Measurements from ENCODE around the gene CLIP1.

CLIP1 gene

GRCh38 chr12:122460641-122461040 lies 38.2 kb upstream of the CLIP1 start:
- in situ Hi-C loops (cut with HindIII; ENCODE audit: low pct_ligation_motif_present, low sequenced_read_pairs) = no loop called here
- Histone ChIP-seq H3K27me3 (replicated peaks) (no peaks in the 10 kb centered on the region), H3K4me3 (ENCODE audit: low read depth, low read length) (no peak overlapping the region), H3K36me3 (replicated peaks) (no peaks in the 10 kb centered on the region), H3K27ac (no peak overlapping the region)
- no peak for DNase-seq
- no peak for TF ChIP-seq CTCF (IDR thresholded peaks at IDR 0.05; ENCODE audit: low read depth, low read length, missing control alignments)

DNA sequence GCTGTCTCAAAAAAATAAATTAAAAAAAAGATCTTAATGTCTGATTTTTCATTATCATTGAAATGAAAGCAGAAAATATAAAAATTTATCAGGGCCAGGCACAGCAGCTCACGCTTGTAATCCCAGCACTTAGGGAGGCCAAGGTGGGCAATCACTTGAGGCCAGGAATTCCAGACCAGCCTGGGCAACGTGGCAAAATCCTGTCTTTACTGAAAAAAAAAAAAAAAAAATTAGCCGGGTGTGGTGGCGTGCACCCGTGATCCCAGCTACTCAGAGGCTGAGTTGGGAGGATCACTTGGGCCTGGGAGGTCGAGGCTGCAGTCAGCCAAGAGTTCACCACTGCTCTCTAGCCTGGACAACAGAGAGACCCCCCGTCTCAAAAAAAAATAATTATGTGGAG lies 37.6 kb upstream of the CLIP1 start:
- in situ Hi-C loops (cut with HindIII; ENCODE audit: low pct_ligation_motif_present, low sequenced_read_pairs) = no loop called here
- Histone ChIP-seq H3K4me3 (ENCODE audit: low read depth, low read length) (no peak overlapping the region), H3K27ac (no peak overlapping the region), H3K36me3 (replicated peaks) (no peaks in the 10 kb centered on the region), H3K27me3 (replicated peaks) (no peaks in the 10 kb centered on the region)
- TF ChIP-seq CTCF (IDR thresholded peaks at IDR 0.05; ENCODE audit: low read depth, low read length, missing control alignments) = no peak
- no peak for DNase-seq

DNA sequence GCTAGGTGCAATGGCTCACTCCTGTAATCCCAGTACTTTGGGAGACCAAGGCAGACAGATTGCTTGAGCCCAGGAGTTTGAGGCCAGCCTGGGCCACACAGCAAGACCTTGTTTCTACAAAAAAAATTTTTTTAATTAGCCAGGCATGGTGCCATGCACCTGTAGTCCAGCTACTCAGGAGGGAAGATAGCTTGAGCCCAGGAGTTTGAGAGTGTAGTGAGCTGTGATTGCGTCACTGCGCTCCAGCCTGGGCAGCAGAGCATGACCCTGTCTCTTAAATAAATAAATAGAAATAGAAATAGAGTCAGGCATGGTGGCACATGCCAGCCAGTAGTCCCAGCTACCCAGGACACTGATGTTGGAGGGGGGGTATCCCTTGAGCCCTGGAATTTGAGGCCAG lies 36.7 kb upstream of the CLIP1 start:
- H3K36me3 ChIP-seq (replicated peaks) = no peaks in the 10 kb centered on the region
- no peak for TF ChIP-seq CTCF (IDR thresholded peaks at IDR 0.05; ENCODE audit: low read depth, low read length, missing control alignments)
- no peak for DNase-seq
- H3K27ac ChIP-seq = no peak overlapping the region
- in situ Hi-C loops (cut with HindIII; ENCODE audit: low pct_ligation_motif_present, low sequenced_read_pairs) = no loop called here
- H3K4me3 ChIP-seq (ENCODE audit: low read depth, low read length) = no peak overlapping the region
- no peaks in the 10 kb centered on the region for H3K27me3 ChIP-seq (replicated peaks)

DNA sequence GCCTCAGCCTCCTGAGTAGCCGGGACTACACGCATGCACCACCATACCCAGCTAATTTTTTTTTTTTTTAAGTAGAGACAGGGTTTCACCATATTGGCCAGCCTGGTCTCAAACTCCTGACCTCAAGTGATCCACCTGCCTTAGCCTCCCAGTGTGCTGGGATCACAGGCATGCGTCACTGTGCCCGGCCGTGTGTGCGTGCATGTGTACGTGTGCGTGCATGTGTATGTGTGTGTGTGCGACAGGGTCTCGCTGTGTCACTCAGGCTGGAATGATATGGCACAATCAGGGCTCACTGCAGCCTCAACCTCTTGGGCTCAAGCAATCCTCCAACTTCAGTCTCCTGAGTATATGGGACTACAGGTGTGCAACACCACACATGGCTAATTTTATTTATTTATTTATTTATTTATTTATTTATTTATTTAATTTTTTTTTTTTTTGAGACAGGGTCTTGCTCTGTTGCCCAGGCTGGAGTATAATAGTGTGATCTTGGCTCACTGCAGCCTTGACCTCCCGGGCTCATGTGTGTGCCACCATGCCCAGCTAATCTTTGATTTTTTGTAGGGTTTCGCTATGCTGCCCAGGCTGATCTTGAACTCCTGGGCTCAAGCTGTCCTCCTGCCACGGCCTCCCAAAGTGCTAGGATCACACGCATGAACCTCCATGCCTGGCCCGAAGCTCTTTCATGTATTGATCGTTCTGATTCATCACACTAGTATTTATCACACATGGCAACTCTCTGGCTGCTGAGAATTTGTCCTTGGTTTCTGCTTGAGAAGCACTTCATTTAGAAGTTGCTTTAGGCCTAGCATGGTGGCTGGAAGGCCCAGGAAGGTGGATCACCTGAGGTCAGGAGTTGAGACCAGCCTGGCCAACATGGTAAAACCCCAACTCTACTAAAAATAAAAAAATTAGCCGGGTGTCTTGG lies 35.9 kb upstream of the CLIP1 start:
- no peak for TF ChIP-seq CTCF (IDR thresholded peaks at IDR 0.05; ENCODE audit: low read depth, low read length, missing control alignments)
- no peaks in the 10 kb centered on the region for H3K27me3 ChIP-seq (replicated peaks)
- in situ Hi-C loops (cut with HindIII; ENCODE audit: low pct_ligation_motif_present, low sequenced_read_pairs) = no loop called here
- H3K4me3 ChIP-seq (ENCODE audit: low read depth, low read length) = no peak overlapping the region
- no peak for DNase-seq
- no peaks in the 10 kb centered on the region for H3K36me3 ChIP-seq (replicated peaks)
- H3K27ac ChIP-seq = no peak overlapping the region

DNA sequence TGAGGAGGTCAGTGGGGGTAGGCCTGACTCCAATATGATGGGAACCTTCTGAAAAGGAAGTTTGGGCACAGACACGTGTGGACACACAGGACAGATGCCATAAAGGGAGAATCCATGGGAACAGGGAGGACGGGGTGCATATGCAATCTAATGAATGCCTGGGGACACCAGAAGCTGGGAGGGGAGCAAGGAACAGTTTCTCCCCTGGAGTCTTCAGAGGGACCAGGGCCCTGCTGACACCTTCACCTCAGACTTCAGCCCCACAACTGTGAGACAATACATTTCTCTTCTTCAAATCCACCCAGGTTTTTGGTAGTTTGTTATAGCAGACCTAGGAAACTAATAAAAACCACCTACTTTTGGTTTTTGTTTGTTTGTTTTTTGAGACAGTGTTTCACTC lies 35.2 kb upstream of the CLIP1 start:
- Histone ChIP-seq H3K36me3 (replicated peaks) (no peaks in the 10 kb centered on the region), H3K27me3 (replicated peaks) (no peaks in the 10 kb centered on the region), H3K27ac (no peak overlapping the region), H3K4me3 (ENCODE audit: low read depth, low read length) (no peak overlapping the region)
- in situ Hi-C loops (cut with HindIII; ENCODE audit: low pct_ligation_motif_present, low sequenced_read_pairs) = no loop called here
- DNase-seq = no peak
- TF ChIP-seq CTCF (IDR thresholded peaks at IDR 0.05; ENCODE audit: low read depth, low read length, missing control alignments) = no peak

DNA sequence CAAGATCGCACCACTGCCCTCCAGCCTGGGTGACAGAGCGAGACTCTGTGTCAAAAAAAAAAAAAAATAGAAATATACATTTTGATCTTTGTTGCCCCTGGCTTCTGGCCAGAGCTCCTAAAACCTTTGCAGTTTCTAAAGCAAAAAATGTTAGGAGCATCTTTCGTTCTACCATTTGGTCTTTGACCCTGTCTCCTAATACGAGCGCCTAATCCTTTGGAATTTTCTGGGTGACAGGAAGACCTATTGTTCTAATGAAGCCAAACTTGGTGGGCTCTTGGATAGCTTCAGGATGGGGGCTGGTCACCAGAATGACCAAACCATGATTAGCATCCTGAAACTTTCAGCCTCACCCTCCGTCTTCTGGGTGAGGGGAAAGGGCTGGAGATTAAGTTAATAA lies 32.3 kb upstream of the CLIP1 start:
- H3K27me3 ChIP-seq (replicated peaks) = no peaks in the 10 kb centered on the region
- in situ Hi-C loops (cut with HindIII; ENCODE audit: low pct_ligation_motif_present, low sequenced_read_pairs) = no loop called here
- no peaks in the 10 kb centered on the region for H3K36me3 ChIP-seq (replicated peaks)
- no peak for TF ChIP-seq CTCF (IDR thresholded peaks at IDR 0.05; ENCODE audit: low read depth, low read length, missing control alignments)
- no peak overlapping the region for H3K4me3 ChIP-seq (ENCODE audit: low read depth, low read length)
- H3K27ac ChIP-seq = no peak overlapping the region
- DNase-seq = no peak
